Prostate gland (tissue), 2 donors: ENCODE results near the gene TESMIN. TPM values are rescaled to one million over a fixed set of nuclear protein-coding genes. Genes with fewer than 3 reads are reported as not detected.

Experiments
- DNase-seq: peaks from one replicate; pipeline ENCODE4 v3.0.0-alpha.2; 2019; ENCODE audit warnings: low spot score
- H3K27ac ChIP-seq, 2 donors: fragments of 200-600 bp; sonication (generic); 2 replicates each; pipeline ENCODE4 v1.5.1; 2017 to 2019
- H3K27me3 ChIP-seq: fragments of 200-600 bp; sonication (generic); replicated peaks from 2 replicates; pipeline ENCODE4 v1.5.1; 2019; ENCODE audit not compliant: insufficient read depth
- H3K36me3 ChIP-seq, 2 donors: fragments of 200-600 bp; sonication (generic); 1 replicate in 1 of 2; 2 replicates in 1 of 2; pipeline versions ENCODE4 v1.5.1 to v1.8.1; 2017 to 2019
- H3K4me1 ChIP-seq: fragments of 200-600 bp; sonication (generic); replicated peaks from 2 replicates; pipeline ENCODE4 v1.5.1; 2019
- H3K4me3 ChIP-seq, 2 donors: fragments of 200-600 bp; sonication (generic); 2 replicates each; pipeline ENCODE4 v1.5.1; 2017 to 2019
- H3K9me3 ChIP-seq: fragments of 200-600 bp; sonication (generic); 2 replicates; pipeline ENCODE4 v1.5.1; 2017
- POLR2A ChIP-seq: fragments of 450-650 bp; IDR thresholded peaks from one replicate; pipeline ENCODE4 v1.6.1; 2016; ENCODE audit warnings: antibody characterized with exemption, mild to moderate bottlenecking
- POLR2AphosphoS5 ChIP-seq: sonication (generic); formaldehyde crosslinking; IDR thresholded peaks from one replicate; pipeline ENCODE4 v1.6.1; 2017; ENCODE audit warnings: antibody characterized with exemption
- WGBS: methylation state at CpG from one replicate; pipeline ENCODE4 v1.1.5; 2018; 5-methylcytosine and 5-hydroxymethylcytosine counted together
- intact Hi-C: fragments of 100-400 bp; cut with DNase I; formaldehyde crosslinking; loops from one replicate; pipeline ENCODE4 v1.14.2; 2022
- total RNA-seq, 2 donors: library from RNA; depleted of rRNA; stranded (reverse); fragments of >200 nt; gene quantifications; one replicate each; pipeline ENCODE4 v1.1.0, GENCODE V29; 2016
- TF ChIP-seq, protein P1 (sequence below), 4 experiments: fragments of 200-600 bp in 2 of 4; fragments of 450-650 bp in 2 of 4; sonication (generic) in 2 of 4; IDR thresholded peaks; 1 replicate in 3 of 4; 2 replicates in 1 of 4; pipeline ENCODE4 v1.5.1; 2016 to 2019; ENCODE audit warnings: antibody characterized with exemption in 4 of 4, mild to moderate bottlenecking in 2 of 4, moderate library complexity in 2 of 4

Gene TESMIN
- total RNA-seq, 2 donors from 2014 or later: 20.6 to 24.5 TPM

DNA sequence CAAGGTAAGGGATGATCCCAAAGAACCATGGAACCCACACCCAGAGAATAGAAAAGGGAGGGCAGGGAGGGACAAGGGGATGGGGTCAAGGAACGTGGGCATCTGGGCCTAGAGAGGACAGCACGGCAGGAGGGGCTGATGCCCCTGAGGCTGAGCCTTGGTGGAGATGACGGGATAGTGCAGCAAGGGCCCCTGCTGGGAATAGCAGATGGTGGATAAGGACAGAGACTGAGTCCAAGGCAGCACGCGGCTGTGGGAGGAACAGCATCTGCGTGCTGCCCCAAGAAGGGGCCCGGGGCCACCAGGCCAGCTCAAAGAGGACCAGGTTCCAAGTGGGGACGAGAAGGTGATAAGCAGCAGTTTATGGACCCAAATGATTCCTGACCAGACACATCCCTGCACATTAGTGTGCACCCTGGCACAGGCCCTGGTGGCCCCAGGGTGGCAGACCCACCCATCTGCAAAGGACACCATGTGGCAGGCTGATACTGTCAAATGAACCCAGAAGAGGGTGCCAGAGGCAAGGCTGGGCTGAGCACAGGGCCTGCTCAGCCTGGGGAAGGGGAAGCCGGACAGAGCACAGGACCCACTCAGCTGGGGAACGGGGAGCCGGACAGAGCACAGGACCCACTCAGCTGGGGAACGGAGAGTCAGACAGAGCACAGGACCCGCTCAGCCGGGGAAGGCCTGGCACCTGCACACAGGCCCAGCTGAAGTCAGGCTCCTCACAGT, 12.8 kb upstream of the TESMIN start:
- no peaks in the 10 kb centered on the region for H3K4me1 ChIP-seq
- intact Hi-C loops: no loop called here
- 84% methylated on average over 14 of the region's 14 CpGs for WGBS
- no peak overlapping the region for H3K4me3 ChIP-seq
- H3K27ac ChIP-seq: no peak overlapping the region
- peaks cover under 1 to 5% of the 10 kb centered on the region in 2 donors for H3K36me3 ChIP-seq
- TF ChIP-seq, protein P1, sequence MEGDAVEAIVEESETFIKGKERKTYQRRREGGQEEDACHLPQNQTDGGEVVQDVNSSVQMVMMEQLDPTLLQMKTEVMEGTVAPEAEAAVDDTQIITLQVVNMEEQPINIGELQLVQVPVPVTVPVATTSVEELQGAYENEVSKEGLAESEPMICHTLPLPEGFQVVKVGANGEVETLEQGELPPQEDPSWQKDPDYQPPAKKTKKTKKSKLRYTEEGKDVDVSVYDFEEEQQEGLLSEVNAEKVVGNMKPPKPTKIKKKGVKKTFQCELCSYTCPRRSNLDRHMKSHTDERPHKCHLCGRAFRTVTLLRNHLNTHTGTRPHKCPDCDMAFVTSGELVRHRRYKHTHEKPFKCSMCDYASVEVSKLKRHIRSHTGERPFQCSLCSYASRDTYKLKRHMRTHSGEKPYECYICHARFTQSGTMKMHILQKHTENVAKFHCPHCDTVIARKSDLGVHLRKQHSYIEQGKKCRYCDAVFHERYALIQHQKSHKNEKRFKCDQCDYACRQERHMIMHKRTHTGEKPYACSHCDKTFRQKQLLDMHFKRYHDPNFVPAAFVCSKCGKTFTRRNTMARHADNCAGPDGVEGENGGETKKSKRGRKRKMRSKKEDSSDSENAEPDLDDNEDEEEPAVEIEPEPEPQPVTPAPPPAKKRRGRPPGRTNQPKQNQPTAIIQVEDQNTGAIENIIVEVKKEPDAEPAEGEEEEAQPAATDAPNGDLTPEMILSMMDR (IDR thresholded peaks at IDR 0.05): no peak
- H3K9me3 ChIP-seq: no peaks in the 10 kb centered on the region
- DNase-seq: no peak
- no peaks in the 10 kb centered on the region for H3K27me3 ChIP-seq

DNA sequence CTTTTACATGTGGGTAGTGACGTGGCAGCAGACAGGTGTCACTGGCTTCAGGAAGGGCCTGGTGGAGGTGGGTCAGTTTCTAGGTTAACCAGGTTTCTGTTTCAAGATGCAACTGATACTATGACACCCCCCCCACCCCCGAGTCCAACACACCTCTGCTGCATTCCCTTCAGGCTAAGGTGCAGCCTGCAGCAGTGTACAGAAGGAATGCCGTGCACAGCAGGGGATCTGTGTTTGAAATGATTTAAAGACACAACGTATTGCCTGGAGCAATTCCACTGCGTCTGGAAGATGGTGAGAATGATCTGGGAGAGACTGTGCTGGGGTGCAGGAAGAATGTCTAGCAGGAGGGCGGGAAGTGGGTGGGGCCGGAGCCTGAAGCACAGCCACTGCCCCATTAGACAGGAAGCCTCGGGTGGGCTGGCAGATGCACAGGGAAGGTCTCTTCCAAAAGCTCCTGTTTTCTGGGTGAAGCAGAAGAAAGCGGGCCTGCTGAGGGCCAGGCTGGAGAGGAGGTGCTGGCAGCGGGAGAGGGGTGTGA, 11.9 kb upstream of the TESMIN start:
- no peak overlapping the region for H3K27ac ChIP-seq
- peaks cover 5% of the 10 kb centered on the region in 2 donors for H3K36me3 ChIP-seq
- WGBS: 50% methylated on average over 10 of the region's 10 CpGs
- intact Hi-C loops: no loop called here
- no peaks in the 10 kb centered on the region for H3K9me3 ChIP-seq
- no peak overlapping the region for H3K4me3 ChIP-seq
- DNase-seq: no peak
- TF ChIP-seq, protein P1 (IDR thresholded peaks at IDR 0.05): no peak
- TF ChIP-seq POLR2A: no peak
- no peak for TF ChIP-seq POLR2AphosphoS5
- H3K27me3 ChIP-seq: no peaks in the 10 kb centered on the region
- no peaks in the 10 kb centered on the region for H3K4me1 ChIP-seq

DNA sequence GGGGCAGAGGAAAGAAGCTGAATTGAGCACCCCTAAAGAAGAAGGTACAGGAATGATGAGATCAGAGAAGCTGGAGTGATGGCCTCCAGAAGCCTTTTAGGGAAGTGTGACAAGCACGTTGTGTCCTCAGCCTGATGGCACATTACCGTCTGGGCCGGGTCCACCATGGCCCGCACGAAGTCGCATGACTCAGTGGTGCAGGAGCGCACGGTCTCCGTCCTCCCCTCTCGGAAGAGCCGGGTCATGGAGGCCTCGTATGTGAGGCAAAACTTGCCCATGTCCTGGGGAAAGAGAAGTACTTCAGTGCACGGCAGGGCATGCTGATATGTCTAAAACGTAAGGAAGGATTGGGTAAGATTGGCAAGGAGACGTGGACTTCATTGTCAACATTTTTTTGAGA, 11.2 kb upstream of the TESMIN start:
- TF ChIP-seq POLR2A (no peak), POLR2AphosphoS5 (no peak)
- TF ChIP-seq, protein P1 (IDR thresholded peaks at IDR 0.05): no peak
- DNase-seq: no peak
- H3K27me3 ChIP-seq: no peaks in the 10 kb centered on the region
- intact Hi-C loops: no loop called here
- no peak overlapping the region for H3K4me3 ChIP-seq
- 85% methylated on average over 15 of the region's 15 CpGs for WGBS
- no peaks in the 10 kb centered on the region for H3K4me1 ChIP-seq
- no peak overlapping the region for H3K27ac ChIP-seq
- peaks cover 5% of the 10 kb centered on the region in 2 donors for H3K36me3 ChIP-seq
- H3K9me3 ChIP-seq: no peaks in the 10 kb centered on the region

DNA sequence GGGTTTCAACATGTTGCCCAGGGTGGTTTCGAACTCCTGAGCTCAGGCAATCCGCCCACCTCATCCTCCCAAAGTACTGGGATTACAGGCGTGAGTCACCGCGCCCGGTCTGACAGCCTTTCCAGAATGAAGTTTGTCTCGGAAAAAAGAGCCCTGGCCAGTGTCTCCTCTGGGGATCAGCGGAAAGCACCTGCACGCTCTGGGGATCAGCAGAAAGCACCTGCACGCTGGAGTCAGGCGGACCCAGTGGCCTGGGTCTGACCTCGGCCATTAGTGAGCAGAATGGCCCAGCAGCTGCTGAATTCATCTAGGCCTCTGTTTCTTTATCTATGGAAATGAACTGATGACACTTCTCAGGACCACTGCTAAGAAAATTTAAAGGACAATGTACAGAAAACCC, 10.5 kb upstream of the TESMIN start:
- Histone ChIP-seq H3K9me3 (no peaks in the 10 kb centered on the region), H3K4me3 (no peak overlapping the region), H3K36me3 (peaks cover 5% of the 10 kb centered on the region in 2 donors), H3K4me1 (no peaks in the 10 kb centered on the region), H3K27ac (no peak overlapping the region), H3K27me3 (no peaks in the 10 kb centered on the region)
- 85% methylated on average over 12 of the region's 12 CpGs for WGBS
- no peak for DNase-seq
- TF ChIP-seq POLR2AphosphoS5: no peak
- TF ChIP-seq POLR2A: no peak
- TF ChIP-seq, protein P1 (IDR thresholded peaks at IDR 0.05): no peak
- intact Hi-C loops: no loop called here

DNA sequence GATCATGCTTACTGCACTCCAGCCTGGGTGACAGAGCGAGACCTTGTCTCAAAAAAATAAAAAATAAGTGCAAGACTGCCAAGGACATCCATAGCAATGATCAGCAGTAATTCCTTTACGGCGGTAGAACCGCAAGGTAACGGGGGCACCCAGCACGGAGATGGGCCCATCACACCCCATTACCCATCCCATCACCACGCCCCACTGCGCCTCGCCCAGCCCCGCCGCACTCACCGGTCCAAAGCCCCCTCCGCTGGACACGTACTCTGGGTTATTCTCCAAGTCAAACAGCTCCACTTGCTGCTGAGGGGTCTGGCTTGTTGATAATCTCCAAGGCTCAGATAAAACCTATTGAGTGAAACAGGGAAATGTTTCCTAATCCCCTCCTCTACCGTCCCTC, 8.7 kb upstream of the TESMIN start:
- intact Hi-C loops: no loop called here
- TF ChIP-seq, protein P1 (IDR thresholded peaks at IDR 0.05): no peak
- no peak for TF ChIP-seq POLR2AphosphoS5
- TF ChIP-seq POLR2A: no peak
- Histone ChIP-seq H3K27ac (no peak overlapping the region), H3K27me3 (no peaks in the 10 kb centered on the region), H3K36me3 (peaks cover 5% of the 10 kb centered on the region in 2 donors), H3K4me1 (no peaks in the 10 kb centered on the region), H3K9me3 (no peaks in the 10 kb centered on the region), H3K4me3 (no peak overlapping the region)
- WGBS: 86% methylated on average over 15 of the region's 15 CpGs
- no peak for DNase-seq
